Loucy (cell line): ENCODE data around the gene NRXN3.

Experiments used
- H2AFZ ChIP-seq: fragments of 200-600 bp; sonication (generic); 2 replicates; pipeline ENCODE4 v1.6.0; 2016; ENCODE audit warnings: antibody characterized with exemption, mild to moderate bottlenecking, low read length, moderate library complexity
- H3F3A ChIP-seq: fragments of 200-600 bp; 2 replicates; pipeline ENCODE4 v1.6.0; 2016; ENCODE audit warnings: antibody characterized with exemption, low read depth, mild to moderate bottlenecking
- H3K27me3 ChIP-seq: fragments of 200-600 bp; sonication (generic); 2 replicates; pipeline ENCODE4 v1.6.1; 2014; ENCODE audit warnings: low read length, mild to moderate bottlenecking; ENCODE audit not compliant: insufficient read depth, poor library complexity, severe bottlenecking
- H3K36me3 ChIP-seq: fragments of 200-600 bp; sonication (generic); 2 replicates; pipeline ENCODE4 v1.6.1; 2016; ENCODE audit warnings: low read length; ENCODE audit not compliant: insufficient read depth
- H3K4me1 ChIP-seq: fragments of 200-600 bp; sonication (generic); 2 replicates; pipeline ENCODE4 v1.5.1; 2014; ENCODE audit warnings: low read length, mild to moderate bottlenecking; ENCODE audit not compliant: insufficient read depth, poor library complexity, severe bottlenecking
- H3K4me2 ChIP-seq: fragments of 200-600 bp; sonication (generic); 2 replicates; pipeline ENCODE4 v1.6.0; 2014; ENCODE audit warnings: antibody characterized with exemption, low read length, low read depth, mild to moderate bottlenecking; ENCODE audit not compliant: poor library complexity, severe bottlenecking
- H3K4me3 ChIP-seq: fragments of 200-600 bp; sonication (generic); 2 replicates; pipeline ENCODE4 v1.5.1; 2014; ENCODE audit warnings: low read length, mild to moderate bottlenecking, mixed read lengths; ENCODE audit not compliant: poor library complexity, severe bottlenecking
- H3K79me2 ChIP-seq: fragments of 200-600 bp; sonication (generic); 2 replicates; pipeline ENCODE4 v1.6.1; 2014; ENCODE audit warnings: low read length; ENCODE audit not compliant: insufficient read depth
- H3K9ac ChIP-seq: fragments of 200-600 bp; sonication (generic); 2 replicates; pipeline ENCODE4 v1.6.0; 2014; ENCODE audit warnings: mild to moderate bottlenecking, low read depth, low read length, moderate library complexity; ENCODE audit not compliant: poor library complexity, severe bottlenecking
- H3K9me2 ChIP-seq: fragments of 200-600 bp; sonication (generic); replicated peaks from 2 replicates; pipeline ENCODE4 v1.6.1; 2016; ENCODE audit warnings: low read depth, low read length, mixed read lengths
- H3K9me3 ChIP-seq: fragments of 200-600 bp; sonication (generic); 2 replicates; pipeline ENCODE4 v1.6.1; 2014; ENCODE audit warnings: mild to moderate bottlenecking, antibody characterized with exemption, low read length, low read depth; ENCODE audit not compliant: insufficient read depth
- H4K20me1 ChIP-seq: fragments of 200-600 bp; sonication (generic); 2 replicates; pipeline ENCODE4 v1.6.0; 2014; ENCODE audit warnings: antibody characterized with exemption, low read length, mild to moderate bottlenecking; ENCODE audit not compliant: insufficient read depth, poor library complexity, severe bottlenecking
- CTCF ChIP-seq: fragments of 200-600 bp; sonication (generic); conservative IDR thresholded peaks from 2 replicates; pipeline ENCODE4 v1.5.1; 2014; ENCODE audit warnings: mild to moderate bottlenecking, antibody characterized with exemption, low read length
- EZH2phosphoT487 ChIP-seq: fragments of 200-600 bp; IDR thresholded peaks from 2 replicates; pipeline ENCODE4 v1.6.1; 2018; ENCODE audit warnings: antibody characterized with exemption, mild to moderate bottlenecking, moderate library complexity, borderline replicate concordance

Gene NRXN3

GRCh38 chr14:78709795-78710557 lies 539.8 kb downstream of the NRXN3 start:
- H4K20me1 ChIP-seq = no peaks in the 10 kb centered on the region
- H3K4me1 ChIP-seq = no peaks in the 10 kb centered on the region
- H3K27me3 ChIP-seq = no peaks in the 10 kb centered on the region
- H3K36me3 ChIP-seq = no peaks in the 10 kb centered on the region
- no peak overlapping the region for H2AFZ ChIP-seq
- H3K9ac ChIP-seq = no peak overlapping the region
- no peaks in the 10 kb centered on the region for H3K79me2 ChIP-seq
- no peaks in the 10 kb centered on the region for H3K9me3 ChIP-seq
- no peak overlapping the region for H3K4me2 ChIP-seq
- TF ChIP-seq EZH2phosphoT487 (no peak), CTCF (no peak)
- no peaks in the 10 kb centered on the region for H3F3A ChIP-seq
- no peaks in the 10 kb centered on the region for H3K9me2 ChIP-seq
- no peak overlapping the region for H3K4me3 ChIP-seq

GRCh38 chr14:78710963-78711362 lies 540.8 kb downstream of the NRXN3 start:
- Histone ChIP-seq H3F3A (no peaks in the 10 kb centered on the region), H2AFZ (no peak overlapping the region), H3K9me2 (no peaks in the 10 kb centered on the region), H3K9ac (no peak overlapping the region), H3K4me2 (no peak overlapping the region), H3K79me2 (no peaks in the 10 kb centered on the region), H3K9me3 (no peaks in the 10 kb centered on the region), H4K20me1 (no peaks in the 10 kb centered on the region), H3K36me3 (no peaks in the 10 kb centered on the region), H3K4me3 (no peak overlapping the region), H3K27me3 (no peaks in the 10 kb centered on the region), H3K4me1 (no peaks in the 10 kb centered on the region)
- TF ChIP-seq EZH2phosphoT487 = no peak
- TF ChIP-seq CTCF = no peak

- Histone ChIP-seq H3K4me1 (no peaks in the 10 kb centered on the region), H4K20me1 (no peaks in the 10 kb centered on the region), H3K27me3 (no peaks in the 10 kb centered on the region), H3K9ac (no peak overlapping the region), H3K79me2 (no peaks in the 10 kb centered on the region), H2AFZ (no peak overlapping the region), H3K4me2 (no peak overlapping the region), H3K9me2 (no peaks in the 10 kb centered on the region), H3K9me3 (no peaks in the 10 kb centered on the region), H3K36me3 (no peaks in the 10 kb centered on the region), H3K4me3 (no peak overlapping the region), H3F3A (no peaks in the 10 kb centered on the region)
- no peak for TF ChIP-seq CTCF
- no peak for TF ChIP-seq EZH2phosphoT487
These were observed 543.5 kb downstream of the NRXN3 start for GRCh38 chr14:78713716-78714115.
